Measurements from ENCODE around the gene DUSP23.

The DUSP23 gene

GRCh38 chr1:159831412-159832141 lies 50.8 kb downstream of the DUSP23 start:
- no peak for DNase-seq (ENCODE audit: low read depth)
- no peak overlapping the region for H3K4me3 ChIP-seq (ENCODE audit: low read depth, low read length)
- no peak for TF ChIP-seq CTCF (conservative IDR thresholded peaks at IDR 0.05; ENCODE audit: low read depth, low read length)

Data from choroid plexus epithelial cell (primary cell).